GM23338 (cell line): ENCODE results near the gene IL15RA. TPM values are rescaled to one million over a fixed set of nuclear protein-coding genes. Genes with fewer than 3 reads are reported as not detected.

ENCODE experiments used
- ATAC-seq: fragments of 200-7000 bp; cut with Tn5 transposase; 3 replicates; pipeline ENCODE4 v1.9.1; 2020
- DNase-seq: peaks from one replicate; pipeline ENCODE4 v3.0.0-alpha.2; 2015; ENCODE audit warnings: low spot score
- H2AFZ ChIP-seq: fragments of 200-600 bp; sonication (generic); 2 replicates; pipeline ENCODE4 v1.8.0; 2016; ENCODE audit warnings: antibody characterized with exemption, mild to moderate bottlenecking, moderate library complexity
- H3F3A ChIP-seq: fragments of 200-600 bp; sonication (generic); replicated peaks from 2 replicates; pipeline ENCODE4 v1.8.0; 2017; ENCODE audit warnings: antibody characterized with exemption, mixed run types, low read depth
- H3K27ac ChIP-seq: fragments of 200-600 bp; sonication (generic); 2 replicates; pipeline ENCODE4 v1.6.1; 2016; ENCODE audit warnings: low read depth
- H3K27me3 ChIP-seq: fragments of 200-600 bp; sonication (generic); 2 replicates; pipeline ENCODE4 v1.8.0; 2016; ENCODE audit warnings: mild to moderate bottlenecking, mixed run types, moderate library complexity; ENCODE audit not compliant: insufficient read depth
- H3K36me3 ChIP-seq: fragments of 200-600 bp; sonication (generic); 2 replicates; pipeline ENCODE4 v1.8.0; 2016; ENCODE audit warnings: mild to moderate bottlenecking; ENCODE audit not compliant: insufficient read depth
- H3K4me1 ChIP-seq: fragments of 200-600 bp; sonication (generic); 2 replicates; pipeline ENCODE4 v1.8.0; 2016; ENCODE audit warnings: mild to moderate bottlenecking, moderate library complexity; ENCODE audit not compliant: insufficient read depth
- H3K4me2 ChIP-seq: fragments of 200-600 bp; sonication (generic); 2 replicates; pipeline ENCODE4 v1.7.1; 2017; ENCODE audit warnings: mixed run types
- H3K4me3 ChIP-seq: fragments of 200-600 bp; sonication (generic); 2 replicates; pipeline ENCODE4 v1.6.1; 2016; ENCODE audit warnings: mixed run types
- H3K79me2 ChIP-seq: fragments of 200-600 bp; sonication (generic); replicated peaks from 2 replicates; pipeline ENCODE4 v1.8.0; 2017; ENCODE audit warnings: mild to moderate bottlenecking; ENCODE audit not compliant: insufficient read depth
- H3K9me2 ChIP-seq: fragments of 200-600 bp; sonication (generic); 2 replicates; pipeline ENCODE4 v1.8.0; 2017; ENCODE audit not compliant: insufficient read depth
- H4K20me1 ChIP-seq: fragments of 200-600 bp; sonication (generic); replicated peaks from 2 replicates; pipeline ENCODE4 v1.8.0; 2017; ENCODE audit warnings: mild to moderate bottlenecking; ENCODE audit not compliant: insufficient read depth
- H3K27ac Mint-ChIP-seq: 2 replicates; pipeline ENCODE4 v1.8.0; 2020; ENCODE audit warnings: inconsistent platforms, mild to moderate bottlenecking, moderate library complexity, mixed read lengths
- H3K27me3 Mint-ChIP-seq: 3 replicates; pipeline ENCODE4 v1.8.0; 2022; ENCODE audit warnings: low read depth, mild to moderate bottlenecking, moderate library complexity, mixed read lengths, inconsistent platforms; ENCODE audit not compliant: insufficient read depth, poor library complexity
- H3K36me3 Mint-ChIP-seq: 3 replicates; pipeline ENCODE4 v1.8.0; 2021; ENCODE audit warnings: low read depth, mild to moderate bottlenecking, inconsistent platforms, moderate library complexity, mixed read lengths
- H3K4me1 Mint-ChIP-seq: 3 replicates; pipeline ENCODE4 v1.8.0; 2020; ENCODE audit warnings: mild to moderate bottlenecking, inconsistent platforms, mixed read lengths
- H3K4me3 Mint-ChIP-seq: 3 replicates; pipeline ENCODE4 v1.8.0; 2021; ENCODE audit warnings: moderate library complexity, mild to moderate bottlenecking, inconsistent platforms, mixed read lengths
- H3K9me3 Mint-ChIP-seq: 3 replicates; pipeline ENCODE4 v1.8.0; 2020; ENCODE audit warnings: moderate library complexity, mild to moderate bottlenecking, inconsistent platforms, mixed read lengths
- CREB1 ChIP-seq: fragments of 250-450 bp; sonication (Bioruptor Pico); IDR thresholded peaks from 2 replicates; pipeline ENCODE4 v1.5.0; 2020; ENCODE audit warnings: low read depth, mild to moderate bottlenecking, moderate library complexity
- EZH2 ChIP-seq: fragments of 200-600 bp; sonication (generic); IDR thresholded peaks from one replicate; pipeline ENCODE4 v1.8.0; 2017; ENCODE audit warnings: antibody characterized with exemption, mild to moderate bottlenecking, low read depth; ENCODE audit not compliant: unreplicated experiment
- EZH2phosphoT487 ChIP-seq: fragments of 200-600 bp; sonication (generic); IDR thresholded peaks from one replicate; pipeline ENCODE4 v1.8.1; 2018; ENCODE audit warnings: antibody characterized with exemption; ENCODE audit not compliant: unreplicated experiment
- JUNB ChIP-seq: IDR thresholded peaks from one replicate; pipeline ENCODE4 v1.6.1; 2016; ENCODE audit warnings: antibody characterized with exemption; ENCODE audit not compliant: unreplicated experiment
- POLR2AphosphoS5 ChIP-seq: IDR thresholded peaks from 2 replicates; pipeline ENCODE4 v1.6.1; 2016; ENCODE audit warnings: antibody characterized with exemption, low read depth
- STAT1 ChIP-seq: IDR thresholded peaks from one replicate; pipeline ENCODE4 v1.6.1; 2016; ENCODE audit warnings: antibody characterized with exemption; ENCODE audit not compliant: unreplicated experiment
- ZNF114 ChIP-seq: fragments of 250-450 bp; sonication (Bioruptor Pico); IDR thresholded peaks from 2 replicates; pipeline ENCODE4 v1.5.0; 2020; ENCODE audit warnings: mild to moderate bottlenecking, moderate library complexity
- ZNF331 ChIP-seq: fragments of 250-450 bp; sonication (Bioruptor Pico); IDR thresholded peaks from 2 replicates; pipeline ENCODE4 v1.5.0; 2020; ENCODE audit warnings: low read depth, mild to moderate bottlenecking, moderate library complexity
- polyA plus RNA-seq: library from polyadenylated mRNA; unstranded; fragments of >200 nt; fragmentation: Nextera tagmentation; extraction: Ambion mirVana; gene quantifications from 2 replicates; pipeline ENCODE4 v1.2.1, GENCODE V29; 2016
- total RNA-seq: library from RNA; depleted of rRNA; stranded (reverse); fragments of >200 nt; shearing (Covaris generic); gene quantifications from 2 replicates; pipeline ENCODE4 v1.2.3, GENCODE V29; 2014
- TF ChIP-seq, protein P1 (sequence below), 2 experiments: fragments of 200-600 bp in 1 of 2; sonication (generic) in 1 of 2; conservative IDR thresholded peaks; 2 replicates each; pipeline versions ENCODE4 v1.5.1 to v1.6.1; 2016 to 2017; ENCODE audit warnings: antibody characterized with exemption in 2 of 2, low read depth in 2 of 2, mild to moderate bottlenecking in 2 of 2, moderate library complexity in 1 of 2
- TF ChIP-seq, protein P2 (sequence below): IDR thresholded peaks from one replicate; pipeline ENCODE4 v1.6.1; 2018; ENCODE audit warnings: antibody characterized with exemption; ENCODE audit not compliant: unreplicated experiment
- TF ChIP-seq, protein P3 (sequence below): IDR thresholded peaks from 2 replicates; pipeline ENCODE4 v1.6.1; 2016; ENCODE audit warnings: antibody characterized with exemption

Gene IL15RA
- total and polyA plus RNA-seq, 2 experiments from 2014 or later = 1.6 to 2.2 TPM

DNA sequence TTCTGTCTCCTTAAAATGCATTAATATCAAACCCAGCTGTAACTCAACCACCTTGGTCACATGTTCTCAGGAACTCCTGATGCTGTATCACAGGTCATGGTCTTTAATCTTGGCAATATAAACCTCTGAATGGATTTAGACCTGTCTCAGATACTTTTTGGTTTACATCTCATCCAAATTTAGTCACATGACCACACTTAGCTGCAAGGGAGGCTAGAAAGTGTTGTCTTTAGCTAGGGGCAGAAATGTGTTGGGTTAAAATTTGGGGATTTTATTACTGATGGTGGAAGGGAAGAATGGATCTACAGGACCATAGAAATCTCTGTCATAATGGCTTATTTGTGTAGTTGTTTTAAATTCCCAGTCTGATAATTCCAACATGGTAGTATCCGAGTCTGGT lies 29.6 kb upstream of the IL15RA start:
- Histone ChIP-seq H2AFZ (no peak overlapping the region), H4K20me1 (no peaks in the 10 kb centered on the region), H3K79me2 (no peaks in the 10 kb centered on the region), H3K9me2 (no peaks in the 10 kb centered on the region), H3F3A (no peaks in the 10 kb centered on the region), H3K36me3 (no peaks in the 10 kb centered on the region), H3K27me3 (no peaks in the 10 kb centered on the region), H3K4me2 (no peak overlapping the region), H3K4me1 (0 out of 2 replicates have a peak, but pooled peaks cover 2% of the 10 kb centered on the region), H3K27ac (no peak overlapping the region), H3K4me3 (no peak overlapping the region)
- no peaks in the 10 kb centered on the region for H3K36me3 Mint-ChIP-seq
- TF ChIP-seq ZNF331 (CRISPR knock-in tag) (no peak), POLR2AphosphoS5 (no peak), ZNF114 (CRISPR knock-in tag) (no peak), EZH2phosphoT487 (no peak), JUNB (no peak), EZH2 (no peak), STAT1 (no peak), CREB1 (CRISPR knock-in tag) (no peak)
- TF ChIP-seq, protein P1, sequence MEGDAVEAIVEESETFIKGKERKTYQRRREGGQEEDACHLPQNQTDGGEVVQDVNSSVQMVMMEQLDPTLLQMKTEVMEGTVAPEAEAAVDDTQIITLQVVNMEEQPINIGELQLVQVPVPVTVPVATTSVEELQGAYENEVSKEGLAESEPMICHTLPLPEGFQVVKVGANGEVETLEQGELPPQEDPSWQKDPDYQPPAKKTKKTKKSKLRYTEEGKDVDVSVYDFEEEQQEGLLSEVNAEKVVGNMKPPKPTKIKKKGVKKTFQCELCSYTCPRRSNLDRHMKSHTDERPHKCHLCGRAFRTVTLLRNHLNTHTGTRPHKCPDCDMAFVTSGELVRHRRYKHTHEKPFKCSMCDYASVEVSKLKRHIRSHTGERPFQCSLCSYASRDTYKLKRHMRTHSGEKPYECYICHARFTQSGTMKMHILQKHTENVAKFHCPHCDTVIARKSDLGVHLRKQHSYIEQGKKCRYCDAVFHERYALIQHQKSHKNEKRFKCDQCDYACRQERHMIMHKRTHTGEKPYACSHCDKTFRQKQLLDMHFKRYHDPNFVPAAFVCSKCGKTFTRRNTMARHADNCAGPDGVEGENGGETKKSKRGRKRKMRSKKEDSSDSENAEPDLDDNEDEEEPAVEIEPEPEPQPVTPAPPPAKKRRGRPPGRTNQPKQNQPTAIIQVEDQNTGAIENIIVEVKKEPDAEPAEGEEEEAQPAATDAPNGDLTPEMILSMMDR (conservative IDR thresholded peaks at IDR 0.05; ENCODE audit: low read depth in 2 of 2) = no peak
- TF ChIP-seq, protein P2, sequence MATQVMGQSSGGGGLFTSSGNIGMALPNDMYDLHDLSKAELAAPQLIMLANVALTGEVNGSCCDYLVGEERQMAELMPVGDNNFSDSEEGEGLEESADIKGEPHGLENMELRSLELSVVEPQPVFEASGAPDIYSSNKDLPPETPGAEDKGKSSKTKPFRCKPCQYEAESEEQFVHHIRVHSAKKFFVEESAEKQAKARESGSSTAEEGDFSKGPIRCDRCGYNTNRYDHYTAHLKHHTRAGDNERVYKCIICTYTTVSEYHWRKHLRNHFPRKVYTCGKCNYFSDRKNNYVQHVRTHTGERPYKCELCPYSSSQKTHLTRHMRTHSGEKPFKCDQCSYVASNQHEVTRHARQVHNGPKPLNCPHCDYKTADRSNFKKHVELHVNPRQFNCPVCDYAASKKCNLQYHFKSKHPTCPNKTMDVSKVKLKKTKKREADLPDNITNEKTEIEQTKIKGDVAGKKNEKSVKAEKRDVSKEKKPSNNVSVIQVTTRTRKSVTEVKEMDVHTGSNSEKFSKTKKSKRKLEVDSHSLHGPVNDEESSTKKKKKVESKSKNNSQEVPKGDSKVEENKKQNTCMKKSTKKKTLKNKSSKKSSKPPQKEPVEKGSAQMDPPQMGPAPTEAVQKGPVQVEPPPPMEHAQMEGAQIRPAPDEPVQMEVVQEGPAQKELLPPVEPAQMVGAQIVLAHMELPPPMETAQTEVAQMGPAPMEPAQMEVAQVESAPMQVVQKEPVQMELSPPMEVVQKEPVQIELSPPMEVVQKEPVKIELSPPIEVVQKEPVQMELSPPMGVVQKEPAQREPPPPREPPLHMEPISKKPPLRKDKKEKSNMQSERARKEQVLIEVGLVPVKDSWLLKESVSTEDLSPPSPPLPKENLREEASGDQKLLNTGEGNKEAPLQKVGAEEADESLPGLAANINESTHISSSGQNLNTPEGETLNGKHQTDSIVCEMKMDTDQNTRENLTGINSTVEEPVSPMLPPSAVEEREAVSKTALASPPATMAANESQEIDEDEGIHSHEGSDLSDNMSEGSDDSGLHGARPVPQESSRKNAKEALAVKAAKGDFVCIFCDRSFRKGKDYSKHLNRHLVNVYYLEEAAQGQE = no peak
- TF ChIP-seq, protein P3, sequence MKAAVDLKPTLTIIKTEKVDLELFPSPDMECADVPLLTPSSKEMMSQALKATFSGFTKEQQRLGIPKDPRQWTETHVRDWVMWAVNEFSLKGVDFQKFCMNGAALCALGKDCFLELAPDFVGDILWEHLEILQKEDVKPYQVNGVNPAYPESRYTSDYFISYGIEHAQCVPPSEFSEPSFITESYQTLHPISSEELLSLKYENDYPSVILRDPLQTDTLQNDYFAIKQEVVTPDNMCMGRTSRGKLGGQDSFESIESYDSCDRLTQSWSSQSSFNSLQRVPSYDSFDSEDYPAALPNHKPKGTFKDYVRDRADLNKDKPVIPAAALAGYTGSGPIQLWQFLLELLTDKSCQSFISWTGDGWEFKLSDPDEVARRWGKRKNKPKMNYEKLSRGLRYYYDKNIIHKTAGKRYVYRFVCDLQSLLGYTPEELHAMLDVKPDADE = no peak
- peaks cover 5% of the 10 kb centered on the region; the same call in 2 of the 3 replicates for H3K9me3 Mint-ChIP-seq
- H3K27ac Mint-ChIP-seq = no peak overlapping the region
- H3K4me3 Mint-ChIP-seq = no peak overlapping the region
- peaks cover 15% of the 10 kb centered on the region; the same call in 2 of the 3 replicates for H3K4me1 Mint-ChIP-seq
- DNase-seq (no peak), ATAC-seq (no peak)
- H3K27me3 Mint-ChIP-seq = peaks cover 7% of the 10 kb centered on the region
